HFF-Myc (cell line): Measurements from ENCODE around the gene NR4A2.

Source experiments
- DNase-seq: peaks from one replicate; pipeline ENCODE4 v3.0.0-alpha.2; 2011; ENCODE audit warnings: low read depth; ENCODE audit errors: extremely low read depth
- H3K4me3 ChIP-seq: replicated peaks from 2 replicates; pipeline ENCODE4 v1.5.1; 2011; ENCODE audit warnings: low read depth, mild to moderate bottlenecking, control low read depth, low read length
- CTCF ChIP-seq: IDR thresholded peaks from 2 replicates; pipeline ENCODE4 v1.5.1; 2012; ENCODE audit warnings: mild to moderate bottlenecking, low read depth, low read length, control low read depth; ENCODE audit errors: missing control alignments

NR4A2 gene

GRCh38 chr2:156332534-156333273 lies at the start of gene NR4A2:
Gene NR4A2 (minus strand): TSS chr2:156332721. CDS start chr2:156330186, 2,535 bp downstream.
- no peak for TF ChIP-seq CTCF
- H3K4me3 ChIP-seq = peak within 1 kb of the TSS; percentile 75
- DNase-seq = no peak

GRCh38 chr2:156380117-156380645 lies 47.7 kb upstream of the NR4A2 start:
- DNase-seq = no peak
- H3K4me3 ChIP-seq = no peak overlapping the region
- no peak for TF ChIP-seq CTCF

DNA sequence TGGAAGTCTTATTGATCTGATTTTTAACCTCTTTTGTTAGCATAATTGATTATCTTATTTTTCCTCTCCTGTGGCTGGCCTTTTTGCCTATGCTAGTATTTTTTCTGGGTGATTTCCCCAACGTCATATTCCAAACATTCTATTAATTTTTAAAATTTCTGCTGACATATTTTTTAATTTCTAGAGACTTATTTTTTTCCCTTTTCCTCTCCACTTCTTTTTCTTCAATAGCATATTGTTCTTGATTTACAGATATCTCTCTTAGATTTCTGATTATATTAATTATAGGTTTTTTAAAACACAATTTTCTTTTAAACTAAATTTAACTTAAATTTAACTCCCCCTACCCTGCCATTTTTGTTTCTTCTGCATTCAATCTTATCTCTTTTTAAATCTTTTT lies 47.2 kb upstream of the NR4A2 start:
- TF ChIP-seq CTCF = no peak
- no peak overlapping the region for H3K4me3 ChIP-seq

DNA sequence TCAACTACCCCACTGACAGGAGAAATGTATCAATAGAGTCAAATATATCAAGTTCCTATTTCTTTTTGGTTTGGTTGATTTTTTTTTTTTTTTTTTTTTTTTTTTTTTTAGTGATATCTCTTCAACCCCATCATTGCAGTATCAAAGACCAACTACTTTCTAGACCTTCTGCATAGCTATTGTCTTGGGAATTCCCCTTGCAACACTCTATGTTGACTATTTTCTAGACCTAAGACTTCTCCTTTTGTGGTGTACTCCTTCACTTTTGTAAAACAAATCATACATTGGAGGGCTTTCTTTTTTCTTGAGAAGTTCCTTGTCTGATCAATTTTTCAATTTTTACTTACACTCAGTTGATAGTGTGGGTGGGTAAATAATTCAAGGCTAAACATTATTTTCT lies 46.5 kb upstream of the NR4A2 start:
- no peak for TF ChIP-seq CTCF
- no peak overlapping the region for H3K4me3 ChIP-seq
- no peak for DNase-seq

More for the DNA sequence above, 47.2 kb upstream of the NR4A2 start:
- DNase-seq = no peak

- no peak overlapping the region for H3K4me3 ChIP-seq
- TF ChIP-seq CTCF = no peak
- DNase-seq = no peak
Observed at GRCh38 chr2:156366753-156367152, 34.2 kb upstream of the NR4A2 start.

DNA sequence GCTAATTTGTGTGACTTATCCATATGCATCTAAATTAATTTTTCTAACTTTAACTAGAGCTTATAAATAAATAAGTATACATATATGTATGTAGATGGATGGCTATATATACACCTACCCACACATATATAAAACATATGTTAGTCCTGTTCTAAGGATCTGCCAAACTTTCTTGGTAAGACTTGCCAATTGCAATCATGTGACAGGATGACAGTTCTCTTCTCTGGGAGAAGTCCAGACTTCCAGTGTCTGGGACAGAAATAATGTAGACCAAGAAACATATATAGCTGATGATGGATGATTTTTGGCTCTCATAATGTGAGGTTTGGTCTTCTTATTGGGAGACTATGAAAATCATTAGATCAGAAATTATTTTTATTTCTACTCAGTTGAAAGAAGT lies 30.6 kb upstream of the NR4A2 start:
- no peak for TF ChIP-seq CTCF
- DNase-seq = no peak
- no peak overlapping the region for H3K4me3 ChIP-seq
